Measurements from ENCODE around the gene SWAP70. TPM values are rescaled to one million over a fixed set of nuclear protein-coding genes. Genes with fewer than 3 reads are reported as not detected.

Gene SWAP70
- total RNA-seq, 1 experiment from 2014 or later: 21.1 TPM

GRCh38 chr11:9774591-9775397 lies 110.9 kb downstream of the SWAP70 start:
- no peaks in the 10 kb centered on the region for H3K27me3 ChIP-seq (replicated peaks; ENCODE audit: insufficient read depth, low read depth, low read length, poor library complexity)
- CTCF ChIA-PET: no interaction called here
- no peak for TF ChIP-seq EZH2 (IDR thresholded peaks at IDR 0.05; ENCODE audit: borderline replicate concordance, low read depth, low read length, poor library complexity, severe bottlenecking)
- TF ChIP-seq, protein P1, sequence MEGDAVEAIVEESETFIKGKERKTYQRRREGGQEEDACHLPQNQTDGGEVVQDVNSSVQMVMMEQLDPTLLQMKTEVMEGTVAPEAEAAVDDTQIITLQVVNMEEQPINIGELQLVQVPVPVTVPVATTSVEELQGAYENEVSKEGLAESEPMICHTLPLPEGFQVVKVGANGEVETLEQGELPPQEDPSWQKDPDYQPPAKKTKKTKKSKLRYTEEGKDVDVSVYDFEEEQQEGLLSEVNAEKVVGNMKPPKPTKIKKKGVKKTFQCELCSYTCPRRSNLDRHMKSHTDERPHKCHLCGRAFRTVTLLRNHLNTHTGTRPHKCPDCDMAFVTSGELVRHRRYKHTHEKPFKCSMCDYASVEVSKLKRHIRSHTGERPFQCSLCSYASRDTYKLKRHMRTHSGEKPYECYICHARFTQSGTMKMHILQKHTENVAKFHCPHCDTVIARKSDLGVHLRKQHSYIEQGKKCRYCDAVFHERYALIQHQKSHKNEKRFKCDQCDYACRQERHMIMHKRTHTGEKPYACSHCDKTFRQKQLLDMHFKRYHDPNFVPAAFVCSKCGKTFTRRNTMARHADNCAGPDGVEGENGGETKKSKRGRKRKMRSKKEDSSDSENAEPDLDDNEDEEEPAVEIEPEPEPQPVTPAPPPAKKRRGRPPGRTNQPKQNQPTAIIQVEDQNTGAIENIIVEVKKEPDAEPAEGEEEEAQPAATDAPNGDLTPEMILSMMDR (conservative IDR thresholded peaks at IDR 0.05; ENCODE audit: low read depth, low read length): no peak
- no peak overlapping the region for H3K4me3 ChIP-seq (ENCODE audit: low read depth, low read length, poor library complexity, severe bottlenecking)
- peaks cover 4% of the 10 kb centered on the region for H3K36me3 ChIP-seq (ENCODE audit: insufficient read depth, low read length, poor library complexity, severe bottlenecking)
- POLR2A ChIA-PET (ENCODE audit: low non-redundant PET): no interaction called here
- H3K27ac ChIP-seq (ENCODE audit: low read depth, low read length, poor library complexity, severe bottlenecking): no peak overlapping the region
- intact Hi-C loops (cut with micrococcal nuclease; ENCODE audit: unreplicated experiment): no loop called here
- BruUV-seq (replicated peaks): no TSS peak
- peaks cover 6% of the 10 kb centered on the region for H3K4me1 ChIP-seq (ENCODE audit: insufficient read depth, low read length, poor library complexity, severe bottlenecking)
- H3K9me3 ChIP-seq (ENCODE audit: low read depth, low read length, poor library complexity, severe bottlenecking): no peaks in the 10 kb centered on the region
- DNase-seq (ENCODE audit: low spot score): no peak

DNA sequence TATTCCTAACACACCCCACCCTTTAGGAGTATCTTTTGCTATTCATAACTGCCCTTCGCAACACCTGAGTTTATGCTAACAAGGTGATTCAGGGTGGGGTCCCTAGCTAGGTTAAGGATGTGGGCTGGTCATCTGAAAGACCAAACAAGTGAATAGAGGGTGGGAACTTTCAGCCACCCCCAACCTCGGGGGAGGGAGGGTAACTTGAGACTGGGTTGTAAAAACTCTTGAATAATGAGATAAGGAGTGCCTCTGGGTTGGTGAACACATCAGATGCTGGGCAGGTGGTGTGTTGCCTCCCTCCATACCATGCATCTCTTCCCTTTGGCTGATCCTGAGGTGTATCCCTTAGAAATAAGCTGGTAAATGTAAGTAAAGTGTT lies 111.5 kb downstream of the SWAP70 start:
- H3K36me3 ChIP-seq (ENCODE audit: insufficient read depth, low read length, poor library complexity, severe bottlenecking): peaks cover 4% of the 10 kb centered on the region
- intact Hi-C loops (cut with micrococcal nuclease; ENCODE audit: unreplicated experiment): no loop called here
- H3K27me3 ChIP-seq (replicated peaks; ENCODE audit: insufficient read depth, low read depth, low read length, poor library complexity): no peaks in the 10 kb centered on the region
- ChIA-PET CTCF (no interaction called here), POLR2A (ENCODE audit: low non-redundant PET) (no interaction called here)
- no peak overlapping the region for H3K27ac ChIP-seq (ENCODE audit: low read depth, low read length, poor library complexity, severe bottlenecking)
- H3K4me3 ChIP-seq (ENCODE audit: low read depth, low read length, poor library complexity, severe bottlenecking): no peak overlapping the region
- no peak for DNase-seq (ENCODE audit: low spot score)
- BruUV-seq (replicated peaks): no TSS peak
- TF ChIP-seq, protein P1 (conservative IDR thresholded peaks at IDR 0.05; ENCODE audit: low read depth, low read length): no peak
- no peak for TF ChIP-seq EZH2 (IDR thresholded peaks at IDR 0.05; ENCODE audit: borderline replicate concordance, low read depth, low read length, poor library complexity, severe bottlenecking)
- peaks cover 6% of the 10 kb centered on the region for H3K4me1 ChIP-seq (ENCODE audit: insufficient read depth, low read length, poor library complexity, severe bottlenecking)
- H3K9me3 ChIP-seq (ENCODE audit: low read depth, low read length, poor library complexity, severe bottlenecking): no peaks in the 10 kb centered on the region

- no peaks in the 10 kb centered on the region for H3K27me3 ChIP-seq (replicated peaks; ENCODE audit: insufficient read depth, low read depth, low read length, poor library complexity)
- peaks cover 3% of the 10 kb centered on the region for H3K4me1 ChIP-seq (ENCODE audit: insufficient read depth, low read length, poor library complexity, severe bottlenecking)
- no TSS peak for BruUV-seq (replicated peaks)
- no peaks in the 10 kb centered on the region for H3K9me3 ChIP-seq (ENCODE audit: low read depth, low read length, poor library complexity, severe bottlenecking)
- H3K36me3 ChIP-seq (ENCODE audit: insufficient read depth, low read length, poor library complexity, severe bottlenecking): peaks cover 9% of the 10 kb centered on the region
- no peak for DNase-seq (ENCODE audit: low spot score)
- ChIA-PET CTCF (no interaction called here), POLR2A (ENCODE audit: low non-redundant PET) (no interaction called here)
- H3K27ac ChIP-seq (ENCODE audit: low read depth, low read length, poor library complexity, severe bottlenecking): no peak overlapping the region
- TF ChIP-seq EZH2 (IDR thresholded peaks at IDR 0.05; ENCODE audit: borderline replicate concordance, low read depth, low read length, poor library complexity, severe bottlenecking): no peak
- TF ChIP-seq, protein P1 (conservative IDR thresholded peaks at IDR 0.05; ENCODE audit: low read depth, low read length): no peak
- H3K4me3 ChIP-seq (ENCODE audit: low read depth, low read length, poor library complexity, severe bottlenecking): no peak overlapping the region
- intact Hi-C loops (cut with micrococcal nuclease; ENCODE audit: unreplicated experiment): no loop called here
Observed at GRCh38 chr11:9776203-9776602, 112.3 kb downstream of the SWAP70 start.
